Measurements from ENCODE around the gene SLF2.
A peak's percentile ranks its signal among the peaks of the same experiment; 100 is the strongest.
"Not testable (repeated sequence)": the region's sequence is repeated elsewhere in the genome, so short reads cannot be mapped to it uniquely, and the experiment has no call there.

Gene SLF2

DNA sequence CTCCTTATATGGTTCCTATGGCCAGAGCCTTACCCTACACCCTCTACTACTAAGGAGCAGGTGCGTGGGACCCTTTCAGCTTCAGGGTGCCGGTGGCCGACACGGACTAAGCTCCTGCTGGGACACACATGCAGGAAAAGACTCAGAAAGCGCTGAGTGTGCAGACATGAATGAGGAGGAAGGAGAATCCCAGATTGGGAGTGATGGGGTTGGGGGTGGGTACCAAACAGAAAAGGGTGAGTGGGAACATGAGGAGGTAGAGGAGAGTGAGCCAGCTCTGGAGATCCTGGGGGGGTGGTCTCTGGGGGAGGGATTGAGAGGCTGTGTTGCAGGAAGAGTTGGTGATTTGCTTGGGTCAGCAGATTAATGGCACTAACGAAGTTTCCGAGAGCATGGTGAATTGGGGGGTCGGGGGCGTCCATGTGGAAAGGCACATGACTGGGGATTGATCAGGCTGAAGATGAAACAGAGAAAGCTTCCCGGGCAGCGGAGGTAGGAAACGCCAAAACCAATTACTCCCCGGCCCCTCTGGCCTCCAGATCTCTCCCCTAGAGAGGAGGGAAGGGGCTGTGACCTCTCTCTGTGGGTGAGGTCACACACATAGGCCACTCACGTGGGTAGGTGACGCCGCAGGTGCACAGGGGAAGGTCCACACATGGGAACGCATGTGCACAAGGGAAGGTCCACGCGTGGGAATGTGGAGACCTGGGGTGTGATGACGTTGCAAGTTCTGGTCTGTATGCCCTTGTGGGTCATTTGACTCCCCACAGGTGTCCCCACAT lies 37.9 kb upstream of the SLF2 start:
- H3K4me3 Mint-ChIP-seq = no peak overlapping the region
- no peak for ATAC-seq
- no peak overlapping the region for H3K27ac Mint-ChIP-seq
- H3K9me3 Mint-ChIP-seq = no peaks in the 10 kb centered on the region
- H3K36me3 Mint-ChIP-seq = no peaks in the 10 kb centered on the region
- H3K4me1 Mint-ChIP-seq = no peaks in the 10 kb centered on the region
- peaks cover 52% of the 10 kb centered on the region for H3K27me3 Mint-ChIP-seq

GRCh38 chr10:100875484-100876166 lies 37.1 kb upstream of the SLF2 start:
- Mint-ChIP-seq H3K4me3 (no peak overlapping the region), H3K27me3 (peaks cover 52% of the 10 kb centered on the region), H3K27ac (no peak overlapping the region), H3K4me1 (no peaks in the 10 kb centered on the region), H3K9me3 (no peaks in the 10 kb centered on the region), H3K36me3 (no peaks in the 10 kb centered on the region)
- no peak for ATAC-seq

DNA sequence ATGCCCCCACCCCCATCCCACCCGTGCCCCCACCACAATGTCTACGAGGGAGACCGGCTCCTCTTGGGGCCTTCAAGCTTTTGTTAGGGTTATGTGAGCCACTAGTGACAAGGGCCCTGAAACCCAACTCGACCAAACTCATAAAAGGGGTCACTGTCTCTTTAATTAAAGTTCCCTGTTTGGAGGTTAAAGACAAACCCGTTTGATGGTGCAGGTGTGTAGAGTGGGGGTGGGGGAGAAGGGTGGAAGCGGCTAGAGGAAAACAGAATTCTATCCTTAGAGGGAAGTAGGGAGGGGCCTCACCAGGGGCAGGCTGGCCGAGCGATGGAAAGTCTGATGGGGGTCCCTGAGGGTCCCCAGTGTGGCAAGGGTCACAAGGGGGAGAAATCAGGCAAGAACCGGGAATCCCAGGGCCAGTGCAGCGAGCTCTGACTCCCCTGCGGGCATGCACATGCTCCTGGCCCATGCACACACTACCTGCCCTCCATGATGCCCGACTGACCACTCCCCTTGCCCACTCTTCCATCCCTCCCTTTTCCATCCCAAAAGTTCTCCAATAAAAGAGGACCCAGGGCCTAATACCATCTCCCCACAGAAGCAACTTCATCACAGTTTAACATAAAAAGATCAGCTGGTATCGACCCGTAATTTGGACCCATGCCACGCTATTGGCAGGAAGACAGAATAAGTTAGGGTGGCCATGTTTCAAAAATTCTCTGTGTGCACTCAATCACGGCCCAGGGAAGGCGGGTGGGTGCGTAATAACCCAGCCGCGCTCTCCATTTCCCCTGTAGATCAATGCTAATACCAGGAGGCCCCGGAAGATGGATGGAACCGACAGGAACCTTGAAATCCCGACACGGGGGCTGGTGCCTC lies 35.9 kb upstream of the SLF2 start:
- no peak for ATAC-seq
- H3K4me3 Mint-ChIP-seq = no peak overlapping the region
- no peaks in the 10 kb centered on the region for H3K9me3 Mint-ChIP-seq
- H3K4me1 Mint-ChIP-seq = no peaks in the 10 kb centered on the region
- H3K27ac Mint-ChIP-seq = no peak overlapping the region
- H3K36me3 Mint-ChIP-seq = no peaks in the 10 kb centered on the region
- peaks cover 52% of the 10 kb centered on the region for H3K27me3 Mint-ChIP-seq

DNA sequence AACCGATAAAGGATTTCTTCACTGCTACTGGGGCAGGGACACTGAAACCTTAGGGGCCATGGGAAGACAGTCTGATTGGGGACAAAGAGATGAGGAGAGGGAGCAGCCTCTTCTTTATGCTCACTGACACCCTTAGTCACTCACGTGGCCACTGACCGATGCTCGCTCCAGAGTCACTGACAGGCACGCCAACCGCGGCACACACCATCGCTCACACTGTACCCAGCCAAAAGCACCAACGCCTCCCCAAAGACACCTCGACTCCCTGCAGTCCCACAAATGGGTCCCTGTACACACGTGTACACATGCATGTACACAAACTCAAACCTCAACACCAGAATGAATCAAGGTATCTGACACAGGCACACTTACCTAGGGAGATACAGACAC lies 35.3 kb upstream of the SLF2 start:
- Mint-ChIP-seq H3K36me3 (no peaks in the 10 kb centered on the region), H3K9me3 (no peaks in the 10 kb centered on the region), H3K27me3 (peaks cover 53% of the 10 kb centered on the region), H3K4me1 (no peaks in the 10 kb centered on the region), H3K4me3 (no peak overlapping the region), H3K27ac (no peak overlapping the region)
- ATAC-seq = no peak

- Mint-ChIP-seq H3K36me3 (no peaks in the 10 kb centered on the region), H3K4me1 (no peaks in the 10 kb centered on the region), H3K27ac (no peak overlapping the region), H3K4me3 (no peak overlapping the region), H3K9me3 (no peaks in the 10 kb centered on the region), H3K27me3 (peaks cover 49% of the 10 kb centered on the region)
- peak; percentile 62 for ATAC-seq
These were observed 34.4 kb upstream of the SLF2 start for GRCh38 chr10:100878291-100878910.

DNA sequence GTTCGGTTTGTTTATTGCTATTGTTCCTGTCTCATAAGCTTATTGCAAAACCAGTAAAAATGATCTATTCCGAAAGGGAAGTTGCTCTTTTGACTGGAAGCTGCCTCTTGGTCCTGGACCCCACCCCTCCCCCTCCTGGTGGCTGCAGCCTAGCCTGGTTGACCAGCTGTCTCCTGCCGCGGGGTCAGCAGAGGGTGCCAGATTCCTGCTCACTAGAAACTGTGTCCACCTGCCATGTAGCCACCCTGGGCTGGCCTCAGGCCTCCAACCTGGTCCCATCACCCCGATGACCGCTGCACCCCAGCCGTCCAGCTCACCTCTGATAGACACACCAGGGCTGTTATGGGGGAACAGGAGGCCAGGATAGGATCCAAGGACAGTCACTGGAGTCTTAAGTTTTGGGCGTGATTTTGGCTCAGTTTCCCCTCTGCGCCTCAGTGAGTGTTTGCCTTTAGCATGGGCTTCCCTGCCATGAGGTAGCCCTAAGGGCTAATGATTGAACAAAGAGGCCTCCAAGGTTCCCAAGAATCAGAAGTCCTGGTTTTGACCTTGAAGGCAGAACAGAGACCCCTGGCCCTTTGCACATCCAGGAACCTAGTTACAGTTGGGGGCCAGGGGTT lies 32.9 kb upstream of the SLF2 start:
- no peak overlapping the region for H3K4me3 Mint-ChIP-seq
- H3K36me3 Mint-ChIP-seq = no peaks in the 10 kb centered on the region
- peaks cover 41% of the 10 kb centered on the region for H3K27me3 Mint-ChIP-seq
- no peaks in the 10 kb centered on the region for H3K4me1 Mint-ChIP-seq
- no peak overlapping the region for H3K27ac Mint-ChIP-seq
- H3K9me3 Mint-ChIP-seq = no peaks in the 10 kb centered on the region
- no peak for ATAC-seq

DNA sequence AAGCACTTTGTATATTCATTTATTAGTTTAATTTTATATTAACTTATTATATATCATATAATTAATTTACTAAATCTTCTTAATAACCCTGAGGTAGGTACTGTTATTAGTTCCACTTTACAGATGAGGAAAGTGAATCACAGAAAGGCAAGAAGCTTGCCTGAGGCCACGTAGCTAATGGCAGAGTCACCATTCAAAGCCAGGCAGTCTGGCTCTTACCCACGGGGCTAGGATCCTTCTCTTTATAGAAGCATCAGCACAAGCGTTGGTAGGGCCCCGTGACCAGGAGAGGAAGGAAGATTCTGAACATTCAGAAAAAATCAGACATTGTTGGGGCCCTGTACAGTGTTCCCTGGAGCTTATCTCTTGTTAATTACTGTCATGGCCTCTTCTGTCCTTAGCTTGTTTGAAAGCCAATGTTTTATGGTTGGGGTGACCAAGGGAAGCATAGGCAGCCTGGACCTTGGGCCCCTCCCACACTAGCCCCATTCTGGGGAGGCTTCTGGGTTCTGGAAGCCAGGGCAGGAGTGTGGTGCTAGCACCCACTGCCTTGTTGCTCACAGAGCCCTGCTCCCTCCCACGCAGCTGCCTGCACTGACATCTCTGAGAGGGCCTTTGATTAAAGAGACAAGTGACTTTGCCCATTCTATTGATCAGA lies 31.1 kb upstream of the SLF2 start:
- H3K4me1 Mint-ChIP-seq = no peaks in the 10 kb centered on the region
- ATAC-seq = no peak
- H3K4me3 Mint-ChIP-seq = no peak overlapping the region
- no peak overlapping the region for H3K27ac Mint-ChIP-seq
- peaks cover 35% of the 10 kb centered on the region for H3K27me3 Mint-ChIP-seq
- no peaks in the 10 kb centered on the region for H3K36me3 Mint-ChIP-seq
- H3K9me3 Mint-ChIP-seq = no peaks in the 10 kb centered on the region

- peaks cover 30% of the 10 kb centered on the region for H3K27me3 Mint-ChIP-seq
- H3K9me3 Mint-ChIP-seq = no peaks in the 10 kb centered on the region
- H3K4me3 Mint-ChIP-seq = no peak overlapping the region
- H3K36me3 Mint-ChIP-seq = no peaks in the 10 kb centered on the region
- no peak for ATAC-seq
- H3K27ac Mint-ChIP-seq = no peak overlapping the region
- no peaks in the 10 kb centered on the region for H3K4me1 Mint-ChIP-seq
These were observed 30.5 kb upstream of the SLF2 start for GRCh38 chr10:100882252-100882651.

DNA sequence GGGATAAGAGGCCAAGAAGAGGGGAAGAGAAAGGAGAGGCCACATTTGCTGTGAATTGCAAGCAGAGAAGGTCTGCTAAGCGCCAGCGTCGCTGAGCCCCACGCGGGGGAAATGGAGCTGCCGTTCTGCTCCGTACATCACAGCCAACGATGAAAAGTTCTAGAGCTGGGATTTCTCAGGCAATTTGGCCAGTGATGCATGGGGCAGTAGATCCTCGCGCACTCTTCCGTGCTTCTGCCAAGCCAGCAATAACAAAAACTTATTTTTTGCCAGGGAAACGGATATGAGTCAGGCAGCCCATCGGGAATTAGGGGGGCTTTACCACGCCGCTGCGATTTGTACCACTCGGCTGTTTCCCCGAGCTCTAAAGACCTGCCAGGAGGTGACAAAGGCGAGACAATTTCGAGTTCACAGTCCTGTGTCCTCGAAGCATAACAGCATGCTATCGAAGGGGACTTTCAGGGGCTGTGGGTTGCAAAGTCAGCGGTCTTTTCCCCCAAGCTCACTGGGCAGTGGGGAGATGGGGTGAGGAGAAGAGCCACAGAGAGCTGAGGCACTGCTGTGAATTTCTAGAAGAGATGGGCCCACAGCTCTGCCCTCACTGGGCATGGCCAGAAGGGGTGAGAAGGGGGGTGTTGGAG lies 30.0 kb upstream of the SLF2 start:
- Mint-ChIP-seq H3K4me3 (no peak overlapping the region), H3K9me3 (no peaks in the 10 kb centered on the region), H3K27ac (no peak overlapping the region), H3K27me3 (peaks cover 24% of the 10 kb centered on the region), H3K4me1 (no peaks in the 10 kb centered on the region), H3K36me3 (no peaks in the 10 kb centered on the region)
- no peak for ATAC-seq

DNA sequence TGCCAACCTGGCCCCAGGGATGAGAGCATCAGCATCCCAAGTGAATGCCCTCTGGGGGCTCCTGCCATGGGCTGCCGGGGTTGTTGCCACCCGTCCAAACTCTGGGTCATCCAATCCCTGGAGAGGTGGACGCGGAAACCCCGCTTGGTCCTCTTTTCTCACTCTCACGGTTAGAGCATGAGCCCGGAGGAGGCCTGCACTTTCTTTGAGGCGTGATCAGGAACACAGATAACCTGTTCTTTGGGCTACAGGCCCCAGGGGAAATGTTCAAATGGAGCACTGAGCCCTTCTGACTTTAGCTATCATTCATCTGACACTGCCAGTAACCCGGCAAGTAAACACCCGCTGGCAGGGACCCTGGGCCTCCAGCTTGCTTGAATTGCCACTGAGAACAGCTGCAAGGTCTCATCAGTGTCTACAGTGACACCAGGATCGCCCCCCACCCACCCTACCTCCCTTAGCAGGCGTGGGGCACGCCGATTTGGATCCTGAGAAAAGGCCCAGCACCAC lies 29.4 kb upstream of the SLF2 start:
- Mint-ChIP-seq H3K27ac (no peak overlapping the region), H3K4me1 (no peaks in the 10 kb centered on the region), H3K9me3 (no peaks in the 10 kb centered on the region), H3K27me3 (peaks cover 19% of the 10 kb centered on the region), H3K36me3 (no peaks in the 10 kb centered on the region), H3K4me3 (no peak overlapping the region)
- ATAC-seq = no peak

DNA sequence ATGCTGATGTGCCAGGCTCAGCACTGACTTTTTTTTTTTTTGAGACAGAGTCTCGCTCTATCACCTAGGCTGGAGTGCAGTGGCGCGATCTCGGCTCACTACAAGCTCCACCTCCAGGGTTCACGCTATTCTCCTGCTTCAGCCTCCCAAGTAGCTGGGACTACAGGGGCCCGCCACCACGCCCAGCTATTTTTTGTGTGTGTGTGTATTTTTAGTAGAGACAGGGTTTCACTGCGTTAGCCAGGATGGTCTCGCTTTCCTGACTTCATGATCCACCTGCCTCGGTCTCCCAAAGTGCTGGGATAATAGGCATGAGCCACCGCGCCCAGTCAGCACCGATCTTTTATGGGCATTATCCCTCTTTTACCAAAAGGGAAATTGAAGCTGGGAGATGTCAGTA lies 27.2 kb upstream of the SLF2 start:
- H3K4me1 Mint-ChIP-seq, H3K27ac Mint-ChIP-seq, H3K9me3 Mint-ChIP-seq, H3K4me3 Mint-ChIP-seq, H3K36me3 Mint-ChIP-seq, ATAC-seq: not testable (repeated sequence)
- peaks cover 26% of the 10 kb centered on the region for H3K27me3 Mint-ChIP-seq

- H3K36me3 Mint-ChIP-seq = no peaks in the 10 kb centered on the region
- H3K4me1 Mint-ChIP-seq = no peaks in the 10 kb centered on the region
- no peak for ATAC-seq
- H3K27ac Mint-ChIP-seq = no peak overlapping the region
- H3K27me3 Mint-ChIP-seq = peaks cover 31% of the 10 kb centered on the region
- H3K4me3 Mint-ChIP-seq = no peak overlapping the region
- H3K9me3 Mint-ChIP-seq = no peaks in the 10 kb centered on the region
These were observed 26.7 kb upstream of the SLF2 start for GRCh38 chr10:100886091-100886490.

- no peak for ATAC-seq
- Mint-ChIP-seq H3K27me3 (peaks cover 35% of the 10 kb centered on the region), H3K27ac (no peak overlapping the region), H3K4me1 (no peaks in the 10 kb centered on the region), H3K4me3 (no peak overlapping the region), H3K9me3 (no peaks in the 10 kb centered on the region), H3K36me3 (no peaks in the 10 kb centered on the region)
These were observed 26.2 kb upstream of the SLF2 start for GRCh38 chr10:100886521-100886920.

- Mint-ChIP-seq H3K4me3 (no peak overlapping the region), H3K36me3 (no peaks in the 10 kb centered on the region), H3K27me3 (peaks cover 40% of the 10 kb centered on the region), H3K27ac (no peak overlapping the region), H3K9me3 (no peaks in the 10 kb centered on the region), H3K4me1 (no peaks in the 10 kb centered on the region)
- ATAC-seq = no peak
These were observed 25.8 kb upstream of the SLF2 start for GRCh38 chr10:100886963-100887362.
